CD4-positive, alpha-beta T cell treated with Interleukin-10 for 1 hour (primary cell): Measurements from ENCODE around the gene VPS52.
A peak's percentile ranks its signal among the peaks of the same experiment; 100 is the strongest.
"Not testable (repeated sequence)": the region's sequence is repeated elsewhere in the genome, so short reads cannot be mapped to it uniquely, and the experiment has no call there.

ENCODE experiments used
- DNase-seq: peaks from one replicate; pipeline ENCODE4 v3.0.0-alpha.2; 2020

Gene VPS52

DNA sequence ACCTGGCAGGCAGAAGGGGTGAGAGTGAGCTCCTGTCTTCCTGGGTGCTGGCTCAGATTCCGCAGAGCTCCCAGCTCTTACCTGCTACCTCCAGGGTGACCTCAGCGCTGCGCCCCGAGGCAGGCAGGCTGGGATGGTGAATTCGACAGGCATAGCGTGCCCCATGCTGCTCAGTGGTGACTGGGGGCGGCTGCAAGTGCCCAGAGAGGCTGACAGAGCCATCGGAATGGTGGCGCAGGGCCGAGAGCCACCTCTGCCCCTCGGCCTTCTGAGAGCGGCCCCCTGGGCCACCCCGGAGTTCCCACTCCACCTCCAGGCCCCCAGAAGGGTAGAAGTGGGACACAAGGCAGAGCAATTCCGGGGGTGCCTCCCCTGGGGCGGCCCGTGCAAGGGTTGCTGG is 32.5 kb upstream of the VPS52 start:
- DNase-seq = no peak

DNA sequence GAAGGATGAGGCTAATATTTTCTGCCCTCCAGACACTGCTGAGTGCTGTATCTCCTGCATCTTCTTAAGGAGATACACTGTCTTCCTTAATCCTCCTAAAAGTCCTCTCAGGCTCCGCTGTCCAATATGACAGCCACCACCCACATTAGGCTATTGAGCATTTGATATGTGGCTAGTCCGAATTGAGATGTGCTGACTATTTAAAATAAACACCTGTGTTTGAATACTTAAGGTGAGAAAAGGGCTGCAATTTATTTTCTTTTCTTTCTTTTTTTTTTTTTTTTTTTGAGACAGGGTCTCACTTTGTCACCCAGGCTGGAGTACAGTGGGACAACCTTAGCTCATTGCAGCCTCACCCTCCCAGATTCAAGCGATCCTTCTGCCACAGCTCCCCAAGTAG is 30.2 kb upstream of the VPS52 start:
- no peak for DNase-seq

DNA sequence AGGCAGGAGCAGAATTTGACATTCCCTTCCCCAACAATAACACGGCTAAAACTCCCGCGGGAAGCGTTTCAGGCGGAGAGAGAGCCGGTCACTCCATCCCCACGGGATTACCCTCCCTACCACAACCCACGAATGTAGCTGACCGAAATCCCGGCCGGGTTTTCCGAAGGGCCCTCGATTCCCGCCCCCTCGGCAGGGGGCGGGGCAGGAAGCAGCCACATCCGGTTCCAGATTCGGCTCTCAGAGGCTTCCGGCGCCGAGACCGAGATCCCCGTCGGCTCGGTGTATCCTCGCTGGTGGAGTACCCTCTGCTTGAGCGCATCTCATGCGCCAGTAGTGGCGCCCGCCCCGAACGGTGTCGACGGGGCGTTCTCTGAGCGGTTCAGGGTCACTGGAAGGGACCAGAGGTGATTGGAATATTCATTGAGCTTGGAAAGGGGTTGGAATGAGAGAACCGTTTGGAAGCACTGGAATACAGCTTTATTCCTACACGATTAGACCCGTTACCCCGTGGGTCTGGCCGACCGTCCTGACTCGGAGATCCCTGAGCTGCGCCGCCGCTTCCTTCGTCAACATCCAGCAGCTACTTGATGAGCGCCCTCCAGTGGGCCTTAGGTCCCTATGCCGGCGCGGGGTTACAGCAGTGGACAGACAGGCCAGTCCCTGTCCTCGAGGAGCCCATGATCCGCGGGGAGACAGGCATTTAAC is 27.7 kb upstream of the VPS52 start:
- peak; percentile 95 for DNase-seq

DNA sequence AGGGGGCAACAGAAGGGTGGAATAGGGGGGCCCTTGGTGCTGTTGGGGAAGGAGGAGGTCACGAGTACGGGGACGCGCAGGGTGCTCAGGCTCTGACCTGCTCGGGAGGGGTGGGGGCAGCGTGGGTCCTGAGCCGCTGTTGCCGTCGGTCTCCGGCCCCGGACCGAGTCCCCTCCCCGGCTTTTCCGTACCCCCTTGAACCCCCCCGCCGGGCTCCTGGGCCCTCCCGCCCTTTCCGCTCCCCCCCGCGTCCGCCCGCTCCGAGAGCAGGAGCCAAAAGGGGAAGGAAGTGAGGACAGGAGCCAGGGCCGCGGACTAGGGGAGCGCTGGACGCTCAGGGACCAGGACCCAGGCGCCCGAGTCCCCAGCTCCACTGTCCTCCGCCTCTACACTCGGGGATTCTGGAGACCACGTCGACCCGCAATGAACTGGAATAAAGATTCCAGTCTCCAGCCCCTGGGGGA is 27.1 kb upstream of the VPS52 start, which contains the start of gene RGL2:
Gene RGL2 (minus strand): TSS at position 170 of the 464 bp plus-strand sequence. CDS start 332 bp downstream, outside the sequence.
- peak; percentile 74 for DNase-seq

DNA sequence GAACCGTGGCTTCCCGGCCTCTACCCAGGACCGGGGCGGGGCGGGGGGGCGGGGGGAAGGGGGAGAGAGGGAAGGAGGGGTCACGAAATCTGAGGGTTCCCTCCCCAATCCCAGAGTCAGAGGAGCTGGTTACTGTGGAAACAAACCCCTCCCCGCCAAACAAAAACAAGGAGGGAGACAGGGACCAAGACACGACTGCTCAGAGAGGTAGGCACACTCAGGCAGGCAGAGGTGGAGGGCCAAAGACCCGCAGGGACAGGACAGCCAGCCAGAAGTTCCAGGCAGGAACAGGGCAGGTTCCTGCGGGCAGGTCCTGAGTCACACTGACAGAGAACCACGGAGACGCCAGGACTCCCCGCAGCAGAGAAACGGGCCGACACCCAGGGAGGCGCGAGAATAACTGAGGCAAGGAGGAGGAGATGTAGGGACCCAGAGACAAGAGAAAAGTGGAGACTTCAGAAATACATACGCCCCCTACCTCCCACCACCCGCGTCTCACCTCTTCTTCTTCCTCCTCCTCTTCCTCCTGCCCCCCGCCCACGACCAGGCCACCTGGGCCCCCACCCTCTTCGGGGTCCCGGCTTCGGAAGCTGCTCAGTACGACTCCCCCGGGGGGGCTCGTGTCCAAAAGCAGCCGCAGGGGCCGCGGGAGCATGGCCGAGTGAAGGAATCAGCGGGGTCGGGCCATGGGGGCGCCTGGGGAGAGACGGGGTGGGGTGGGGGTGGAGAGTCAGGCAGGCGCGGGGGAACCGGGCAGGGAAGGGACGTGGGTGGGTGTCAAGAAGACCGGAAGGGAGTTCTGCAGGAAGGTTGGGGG is 26.5 kb upstream of the VPS52 start:
- peak; percentile 88 for DNase-seq

DNA sequence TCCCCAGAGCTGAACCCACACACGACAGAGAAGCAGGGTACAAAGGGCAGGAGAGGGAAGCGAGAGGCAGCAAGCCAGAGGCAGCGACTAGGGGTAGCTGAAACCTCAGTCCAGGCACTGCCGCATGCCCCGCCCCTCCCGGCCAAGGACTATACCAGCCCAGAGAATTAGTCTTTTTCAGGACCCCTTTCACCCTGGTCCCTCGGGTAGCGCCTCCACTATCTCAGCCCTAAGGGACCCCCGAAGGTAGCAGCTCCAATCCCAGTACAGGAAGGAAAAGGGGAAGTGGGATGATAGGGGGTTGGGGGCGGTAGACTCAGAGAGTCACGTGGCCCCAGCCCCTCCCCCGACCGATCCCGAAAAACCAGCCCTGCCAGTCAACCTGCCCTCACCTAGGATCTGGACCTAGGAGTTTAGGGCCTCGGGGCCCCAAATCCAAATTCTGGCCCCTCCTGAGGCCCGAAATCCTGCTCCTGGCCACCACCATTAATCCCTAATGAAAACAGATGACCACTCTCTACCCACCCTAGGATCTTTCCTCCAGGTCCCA is 25.8 kb upstream of the VPS52 start:
- no peak for DNase-seq

DNA sequence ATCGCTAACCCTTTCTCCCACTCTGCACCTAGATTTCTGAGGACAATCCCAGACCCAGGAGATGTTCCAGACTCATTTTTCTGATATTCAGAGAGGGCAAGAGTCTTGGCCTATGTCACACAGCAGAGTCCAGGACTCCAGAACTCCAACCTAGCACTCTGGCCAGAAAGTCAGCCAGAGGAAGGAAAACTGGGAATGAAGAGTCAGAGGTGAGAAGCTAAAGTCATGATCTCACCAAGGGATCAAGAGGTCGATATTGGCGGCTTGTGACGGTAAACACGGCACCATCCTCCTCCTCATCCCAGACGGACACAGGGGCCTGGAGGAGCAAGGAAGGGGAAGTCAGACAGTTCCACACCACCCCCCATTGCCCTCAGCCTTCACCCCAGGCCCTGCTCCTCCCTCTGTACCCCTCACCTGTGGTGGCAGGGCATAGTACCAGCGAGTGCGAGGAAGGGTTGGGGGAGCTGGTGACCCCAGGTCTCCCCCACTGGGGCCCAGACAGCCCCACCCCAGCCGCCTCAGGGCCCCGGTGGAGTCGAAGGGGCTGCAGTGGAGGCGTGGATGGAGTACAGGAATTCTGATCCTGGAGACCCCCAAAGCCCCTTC is 25.2 kb upstream of the VPS52 start:
- no peak for DNase-seq

DNA sequence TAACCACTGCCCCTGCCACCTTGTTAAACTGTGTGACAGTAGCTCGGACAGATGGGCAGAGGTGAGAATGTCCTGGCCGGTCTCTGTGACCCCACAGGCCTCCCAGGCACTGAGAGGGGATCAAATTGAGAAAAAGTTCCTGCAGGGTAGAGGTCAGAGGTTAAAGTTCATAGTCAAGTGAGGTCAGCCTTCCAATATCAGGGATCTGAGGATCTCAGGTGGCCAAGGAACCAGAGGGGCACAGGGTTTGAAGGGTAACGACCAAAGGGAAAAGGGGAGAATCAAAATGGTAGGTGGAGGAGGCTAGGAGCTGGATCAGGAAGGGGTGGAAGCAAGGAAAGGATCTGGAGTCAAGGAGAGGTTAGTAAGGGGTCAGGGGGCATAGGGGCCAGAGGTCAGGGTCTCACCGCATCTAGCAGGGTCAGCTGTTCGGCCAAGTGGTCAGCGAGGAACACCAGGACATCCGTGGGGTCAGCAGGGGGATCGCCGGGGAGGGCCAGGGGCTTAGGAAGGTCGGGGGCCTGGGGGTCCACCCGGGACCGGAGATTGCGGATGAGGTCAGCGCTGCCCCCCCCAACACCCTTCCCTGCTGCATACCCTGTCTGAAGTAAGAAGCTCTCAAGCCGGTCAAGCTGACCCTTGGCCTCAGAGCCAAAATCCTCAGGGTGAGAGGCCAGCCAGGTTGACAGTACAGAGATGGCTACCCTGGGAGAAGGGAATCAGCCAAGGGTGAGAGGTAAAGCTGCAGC is 24.1 kb upstream of the VPS52 start:
- DNase-seq = no peak

DNA sequence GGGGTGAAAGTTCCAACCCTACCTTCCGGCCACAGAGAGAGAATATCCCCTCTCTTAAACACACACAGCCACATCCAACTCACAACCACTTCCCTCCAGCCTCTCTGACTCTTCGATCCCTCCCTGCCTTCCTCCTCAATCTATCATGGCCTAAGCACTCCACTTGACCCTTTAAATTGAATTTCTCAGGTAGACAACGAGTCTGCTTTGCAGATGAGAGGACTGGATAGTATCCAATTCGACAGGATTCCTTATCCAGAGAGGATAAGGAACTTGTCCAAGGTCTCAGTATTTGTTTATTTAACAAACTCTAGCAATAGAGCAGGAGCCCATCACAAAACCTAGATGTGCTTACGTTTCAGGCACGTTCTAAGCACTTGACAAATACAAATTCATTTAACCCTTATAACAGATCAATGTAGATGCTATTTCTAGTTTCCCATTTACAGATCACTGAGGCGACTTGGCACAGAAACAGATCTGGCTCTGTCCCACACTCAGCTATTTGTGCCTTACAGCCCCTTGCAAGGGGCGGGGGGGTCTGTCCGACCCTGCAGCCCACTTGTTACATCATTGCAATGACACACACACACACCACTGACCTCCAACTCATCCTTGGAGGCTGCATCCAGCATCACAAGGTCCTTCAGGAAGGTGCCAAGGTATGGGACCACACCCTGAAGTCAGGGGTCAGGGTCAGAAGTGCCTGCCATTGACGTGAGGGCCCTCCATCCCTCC is 22.6 kb upstream of the VPS52 start:
- no peak for DNase-seq

DNA sequence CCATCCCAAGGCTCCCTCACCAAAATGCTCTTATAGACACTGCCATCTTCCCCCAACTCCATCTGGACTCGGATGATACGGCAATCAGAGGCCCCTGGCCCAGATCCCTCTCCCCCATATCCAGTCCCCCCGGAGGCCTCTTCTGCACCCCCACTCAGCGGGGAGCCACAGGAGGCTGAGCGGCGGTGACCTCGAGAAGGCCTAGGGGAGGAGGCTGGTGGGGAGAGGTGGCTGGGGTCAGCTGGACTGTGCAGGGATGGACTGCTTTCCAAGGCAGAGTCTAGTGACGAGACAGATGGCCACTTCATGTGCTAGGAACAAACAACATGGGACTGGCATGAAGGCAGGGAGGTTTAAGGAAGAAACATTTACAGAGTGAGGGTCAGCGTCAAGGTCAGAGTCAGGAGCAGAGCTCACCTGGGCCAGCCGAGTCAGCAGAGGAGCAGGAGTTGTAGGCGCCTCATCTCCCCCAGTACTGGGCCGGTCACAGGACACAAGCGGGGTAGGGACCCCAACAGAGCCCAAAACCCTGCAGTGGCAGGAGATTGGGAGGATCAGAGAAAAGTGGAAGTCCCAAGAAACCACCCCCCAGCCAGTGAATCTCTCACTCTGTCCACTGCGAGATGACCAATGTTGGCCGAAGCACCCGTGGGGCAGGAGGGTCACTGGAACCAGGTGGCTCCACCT is 21.5 kb upstream of the VPS52 start:
- no peak for DNase-seq

DNA sequence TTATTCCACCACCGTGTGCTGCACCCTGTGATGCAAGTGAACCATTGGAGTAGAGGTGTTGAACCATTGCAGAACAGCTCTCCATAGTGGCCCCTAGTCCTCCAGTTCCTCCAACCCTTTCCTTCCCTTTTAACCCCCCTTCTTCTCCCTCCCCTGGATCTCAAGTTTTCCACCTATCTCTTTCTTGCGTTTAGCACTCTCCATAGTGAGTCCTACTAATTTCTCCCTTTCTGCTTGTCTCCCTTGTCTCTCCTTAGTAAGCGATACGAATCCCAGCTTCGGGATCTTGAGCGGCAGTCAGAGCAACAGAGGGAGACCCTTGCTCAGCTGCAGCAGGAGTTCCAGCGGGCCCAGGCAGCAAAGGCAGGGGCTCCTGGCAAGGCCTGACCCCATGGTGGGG is 18.8 kb upstream of the VPS52 start:
- DNase-seq = no peak

DNA sequence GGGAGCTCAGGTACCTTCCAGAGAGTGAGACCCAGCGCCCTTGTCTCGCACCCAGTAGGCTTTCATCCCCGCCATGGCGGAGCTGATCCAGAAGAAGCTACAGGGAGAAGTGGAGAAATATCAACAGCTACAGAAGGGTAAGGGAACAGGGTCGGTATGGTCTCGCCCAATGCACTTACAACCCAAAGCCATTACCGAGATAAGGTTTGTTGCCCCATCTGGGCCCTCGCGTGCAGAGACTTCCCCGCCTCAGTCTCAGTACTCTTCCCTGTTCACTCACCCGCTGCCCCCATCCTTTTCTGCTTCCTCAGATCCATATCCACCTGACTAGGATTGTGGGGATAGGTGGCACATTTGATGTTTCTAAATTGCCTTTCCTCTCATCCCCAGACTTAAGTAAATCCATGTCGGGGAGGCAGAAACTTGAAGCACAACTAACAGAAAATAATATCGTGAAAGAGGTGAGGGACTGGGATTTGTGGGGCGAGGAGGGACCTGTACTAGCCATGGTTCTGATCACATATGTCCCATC is 18.2 kb upstream of the VPS52 start:
- no peak for DNase-seq

DNA sequence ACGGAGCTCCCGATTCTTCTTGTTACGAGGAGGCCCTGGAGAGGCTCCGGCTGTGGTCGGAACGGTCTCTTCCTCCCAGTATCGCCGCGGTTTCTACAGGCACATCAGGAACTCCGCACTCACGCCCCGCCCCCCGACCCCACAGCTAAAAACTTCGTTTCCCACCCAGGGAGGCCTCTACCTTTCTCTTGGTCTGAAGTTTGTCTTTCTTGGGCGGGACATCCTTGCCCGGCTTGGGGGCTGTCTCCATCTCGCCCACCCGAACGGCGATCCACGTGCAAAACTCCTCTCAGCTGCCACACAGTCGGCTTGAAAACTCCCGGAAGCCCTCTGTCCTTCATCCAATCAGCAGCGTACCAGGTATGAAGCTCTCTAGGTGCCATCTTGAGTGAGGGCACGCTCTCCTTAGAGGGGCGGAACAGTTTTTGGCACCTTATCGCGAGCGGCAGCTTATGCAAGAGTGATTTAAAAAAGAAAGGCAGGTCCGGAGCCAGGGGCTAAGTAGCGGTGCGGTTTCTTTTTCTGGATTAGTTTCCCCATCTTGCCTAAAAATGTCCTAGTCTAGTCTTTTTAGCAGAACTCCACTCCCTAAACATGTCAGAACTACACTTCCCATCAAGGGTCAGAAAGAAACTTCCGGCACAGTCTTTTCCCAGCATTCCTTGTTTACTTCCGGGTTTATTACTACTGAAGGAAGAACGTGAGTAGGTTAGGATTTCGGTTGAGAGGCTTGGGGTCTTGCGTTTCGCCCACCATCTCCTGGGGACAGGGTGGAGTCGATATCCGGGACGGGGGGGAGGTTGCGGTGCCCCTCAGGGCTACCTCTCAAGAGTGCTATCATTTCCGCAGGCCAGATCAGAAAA is 17.5 kb upstream of the VPS52 start, which contains the start of the genes PFDN6 and WDR46:
Gene PFDN6 (plus strand): TSS at position 681 of the 863 bp plus-strand sequence. CDS start 256 bp downstream, outside the sequence.
Gene WDR46 (minus strand): TSS at position 319 of the 863 bp plus-strand sequence. CDS start 69 bp downstream, at position 250.
- DNase-seq = peak; percentile 90

DNA sequence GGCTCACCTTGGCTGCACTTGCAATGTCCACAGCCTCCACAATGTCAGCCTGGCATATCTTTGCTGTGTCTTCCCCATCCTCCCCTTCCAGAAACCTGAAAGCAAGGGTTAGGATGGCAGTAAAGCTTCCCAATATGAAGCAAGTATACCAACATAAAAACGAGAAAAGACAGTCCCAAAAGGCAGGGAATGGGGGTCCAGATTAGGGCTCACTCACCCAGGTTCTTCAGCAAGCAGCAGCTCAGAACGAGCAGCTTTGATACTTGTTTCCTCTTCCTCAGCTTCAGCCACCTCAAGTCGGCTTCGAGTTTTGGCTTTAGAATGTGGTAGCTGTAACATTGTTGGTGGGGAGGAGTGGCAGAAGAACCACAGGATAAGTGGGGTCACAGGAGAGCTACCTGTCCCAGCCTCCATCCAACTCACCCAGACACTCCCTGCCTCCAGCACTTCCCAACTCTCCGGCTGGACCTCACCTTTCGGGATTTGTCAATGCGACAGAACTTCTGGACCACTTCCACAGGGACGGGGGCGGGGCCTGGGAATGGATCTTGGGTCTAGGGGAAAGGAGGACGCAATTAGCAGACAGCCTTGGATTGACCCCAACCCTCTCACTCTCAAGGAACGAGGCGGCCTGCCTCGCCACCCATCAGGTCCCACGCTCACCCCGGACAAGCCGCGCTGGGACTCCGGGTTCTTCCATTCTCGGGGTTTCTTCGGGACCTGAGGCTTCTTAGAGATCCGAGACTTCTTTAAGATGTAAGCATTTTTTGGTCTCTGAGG is 16.7 kb upstream of the VPS52 start:
- DNase-seq = no peak

DNA sequence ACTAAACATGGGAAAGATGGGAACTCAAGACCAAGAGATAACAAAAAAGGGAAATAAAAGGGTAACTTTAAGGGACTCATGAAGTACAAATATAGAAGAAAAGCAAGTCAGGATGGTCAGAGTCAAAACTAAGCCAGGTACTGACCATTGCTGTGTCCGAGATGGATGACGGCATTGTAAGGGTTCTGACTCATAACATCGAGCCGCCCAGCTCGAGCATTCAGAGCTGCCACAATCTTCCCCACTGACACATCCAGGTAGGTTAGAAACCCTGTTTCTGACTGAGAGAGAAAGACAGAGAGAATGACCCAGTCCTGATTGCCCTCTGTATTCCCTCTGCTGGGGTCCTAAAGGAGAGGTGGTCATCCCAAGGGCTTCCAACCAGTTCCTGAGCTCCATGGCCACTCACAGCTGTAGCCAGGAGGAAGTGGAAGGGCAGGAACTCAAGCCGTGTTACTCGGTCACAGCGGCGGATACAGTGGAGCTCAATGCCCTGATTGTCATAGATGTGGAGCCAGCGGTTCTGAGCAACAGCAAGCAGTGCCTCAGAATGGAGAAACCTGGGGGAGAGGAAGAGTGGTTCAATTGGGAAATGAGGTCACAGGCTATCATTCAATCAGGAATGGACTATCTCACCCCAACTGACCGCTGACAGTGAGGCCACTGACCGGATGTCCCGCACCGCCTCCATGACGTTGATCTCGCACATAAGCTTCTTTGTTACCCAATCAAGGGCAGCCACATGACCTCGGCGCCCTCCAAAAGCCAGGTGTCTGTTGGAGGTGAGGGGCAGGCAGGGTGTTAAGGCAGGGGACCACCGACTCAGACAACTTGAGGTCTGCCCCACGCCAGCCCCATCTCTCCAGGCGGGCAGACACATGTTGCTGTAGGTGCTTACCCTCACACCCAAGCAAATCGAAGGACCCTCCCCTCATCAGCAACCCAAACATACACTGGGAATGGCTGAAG is 15.6 kb upstream of the VPS52 start:
- DNase-seq = no peak

DNA sequence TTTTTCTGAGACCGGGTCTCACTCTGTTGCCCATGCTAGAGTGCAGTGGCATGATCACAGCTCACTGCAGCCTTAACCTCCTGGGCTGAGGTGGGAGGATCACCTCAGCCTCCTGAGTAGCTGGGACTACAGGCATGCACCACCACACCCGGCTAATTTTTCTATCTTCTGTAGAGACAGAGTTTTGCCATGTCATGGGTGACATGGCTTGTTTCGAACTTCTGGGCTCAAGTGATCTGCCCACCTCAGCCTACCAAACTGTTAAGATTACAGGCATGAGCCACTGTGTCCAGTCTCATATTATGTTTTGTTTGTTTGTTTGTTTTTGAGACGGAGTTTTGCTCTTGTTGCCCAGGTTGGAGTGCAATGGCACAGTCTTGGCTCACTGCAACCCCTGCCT is 13.5 kb upstream of the VPS52 start:
- DNase-seq = not testable (repeated sequence)

DNA sequence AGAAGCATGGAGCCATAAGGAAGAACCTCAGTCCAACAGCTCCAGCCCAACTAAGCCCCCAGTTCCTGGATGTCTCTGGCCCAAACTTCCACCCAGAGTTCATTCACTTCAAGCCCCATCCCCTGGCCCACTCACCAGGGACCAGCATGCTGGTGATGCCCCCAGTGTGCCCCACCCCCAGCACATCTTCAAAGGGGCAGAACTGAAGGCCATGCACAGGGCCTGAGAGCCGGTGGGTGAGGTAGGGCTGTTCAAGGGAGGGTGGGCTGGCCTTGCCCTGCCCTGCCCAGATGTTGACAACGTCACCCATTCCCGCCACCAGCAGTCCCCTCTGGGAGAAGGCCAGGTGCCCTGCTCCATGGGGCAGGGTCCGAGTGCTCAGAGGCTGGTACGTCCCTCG is 8.9 kb upstream of the VPS52 start:
- DNase-seq = no peak
